ENCODE data around the gene SCUBE2. TPM values are rescaled to one million over a fixed set of nuclear protein-coding genes. Genes with fewer than 3 reads are reported as not detected.

Gene SCUBE2
- total and polyA plus RNA-seq, 4 donors, result 0.14 to 1.4 (median 0.42) TPM; not detected in 1

- H3K27me3 ChIP-seq (ENCODE audit: control insufficient read depth in 4 of 4, insufficient read depth in 4 of 4, low read length in 3 of 4), result peaks cover 0 to 3% (median 0%) of the 10 kb centered on the region in 4 donors
- DNase-seq (ENCODE audit: low spot score), result no peak
- H3K4me1 ChIP-seq (ENCODE audit: control insufficient read depth in 4 of 4, insufficient read depth in 4 of 4, low read length in 3 of 4), result no peaks in the 10 kb centered on the region
- H3K27ac ChIP-seq (ENCODE audit: low read depth in 1 of 2, low read length in 2 of 2), result no peak overlapping the region
- WGBS, result 88% methylated on average over 5 of the region's 5 CpGs
- H3K9ac ChIP-seq (ENCODE audit: low read depth in 1 of 2, low read length in 2 of 2), result no peak overlapping the region
- H3K9me3 ChIP-seq (ENCODE audit: control insufficient read depth in 4 of 4, low read length in 3 of 4), result no peaks in the 10 kb centered on the region
- no peaks in the 10 kb centered on the region for H3K36me3 ChIP-seq (ENCODE audit: control insufficient read depth in 4 of 4, insufficient read depth in 3 of 4, low read depth in 1 of 4, low read length in 3 of 4)
- TF ChIP-seq RXRA (IDR thresholded peaks at IDR 0.05) (no peak), HNF4A (conservative IDR thresholded peaks at IDR 0.05) (no peak), JUND (IDR thresholded peaks at IDR 0.05) (no peak), SP1 (IDR thresholded peaks at IDR 0.05) (no peak), YY1 (IDR thresholded peaks at IDR 0.05) (no peak), EGR1 (IDR thresholded peaks at IDR 0.05; ENCODE audit: low read depth in 2 of 2) (no peak), CTCF (IDR thresholded peaks at IDR 0.05; ENCODE audit: low read depth, low read length, missing input control) (no peak), HNF4G (IDR thresholded peaks at IDR 0.05) (no peak), FOXA2 (IDR thresholded peaks at IDR 0.05) (no peak)
- no peak overlapping the region for H3K4me3 ChIP-seq (ENCODE audit: low read depth in 1 of 3, low read length in 3 of 3)
Observed at GRCh38 chr11:8985462-8985861, 105.9 kb downstream of the SCUBE2 start.

GRCh38 chr11:8983552-8983951 is 107.8 kb downstream of the SCUBE2 start:
- H3K27me3 ChIP-seq (ENCODE audit: control insufficient read depth in 4 of 4, insufficient read depth in 4 of 4, low read length in 3 of 4), result peaks cover 0 to 3% (median 0%) of the 10 kb centered on the region in 4 donors
- no peak for DNase-seq (ENCODE audit: low spot score)
- H3K27ac ChIP-seq (ENCODE audit: low read depth in 1 of 2, low read length in 2 of 2), result no peak overlapping the region
- TF ChIP-seq HNF4G (IDR thresholded peaks at IDR 0.05), result no peak
- no peak for TF ChIP-seq TAF1 (conservative IDR thresholded peaks at IDR 0.05)
- TF ChIP-seq FOXA1 (IDR thresholded peaks at IDR 0.05), result no peak
- TF ChIP-seq ATF3 (IDR thresholded peaks at IDR 0.05), result no peak
- no peak for TF ChIP-seq ZBTB33 (IDR thresholded peaks at IDR 0.05)
- no peak for TF ChIP-seq SP1 (IDR thresholded peaks at IDR 0.05)
- no peak for TF ChIP-seq YY1 (IDR thresholded peaks at IDR 0.05)
- no peak for TF ChIP-seq CTCF (IDR thresholded peaks at IDR 0.05; ENCODE audit: low read depth, low read length, missing input control)
- no peak for TF ChIP-seq REST (IDR thresholded peaks at IDR 0.05)
- no peaks in the 10 kb centered on the region for H3K4me1 ChIP-seq (ENCODE audit: control insufficient read depth in 4 of 4, insufficient read depth in 4 of 4, low read length in 3 of 4)
- H3K9me3 ChIP-seq (ENCODE audit: control insufficient read depth in 4 of 4, low read length in 3 of 4), result no peaks in the 10 kb centered on the region
- H3K4me3 ChIP-seq (ENCODE audit: low read depth in 1 of 3, low read length in 3 of 3), result no peak overlapping the region
- no peaks in the 10 kb centered on the region for H3K36me3 ChIP-seq (ENCODE audit: control insufficient read depth in 4 of 4, insufficient read depth in 3 of 4, low read depth in 1 of 4, low read length in 3 of 4)
- 84% methylated on average over 2 of the region's 2 CpGs for WGBS
- no peak overlapping the region for H3K9ac ChIP-seq (ENCODE audit: low read depth in 1 of 2, low read length in 2 of 2)
